Activated T-cell treated with anti-CD3 and anti-CD28 coated beads, Interleukin-2, amount 50 U/mL, for 24 hours (primary cell): ENCODE results near the gene CPD.
"Not testable (repeated sequence)": the region's sequence is repeated elsewhere in the genome, so short reads cannot be mapped to it uniquely, and the experiment has no call there.

Source experiments
- DNase-seq: peaks from one replicate; pipeline ENCODE4 v3.0.0-alpha.2; 2020
- H3K27ac Mint-ChIP-seq: 2 replicates; pipeline ENCODE4 v1.8.0; 2020; ENCODE audit warnings: mild to moderate bottlenecking, mixed read lengths
- H3K27me3 Mint-ChIP-seq: 2 replicates; pipeline ENCODE4 v1.8.0; 2020; ENCODE audit warnings: mixed read lengths
- H3K36me3 Mint-ChIP-seq: 2 replicates; pipeline ENCODE4 v1.8.0; 2020; ENCODE audit warnings: low read depth, mixed read lengths
- H3K4me1 Mint-ChIP-seq: 2 replicates; pipeline ENCODE4 v1.8.0; 2020; ENCODE audit warnings: low read depth, mixed read lengths
- H3K4me3 Mint-ChIP-seq: 2 replicates; pipeline ENCODE4 v1.8.0; 2020; ENCODE audit warnings: mild to moderate bottlenecking, moderate library complexity, mixed read lengths
- H3K9me3 Mint-ChIP-seq: 2 replicates; pipeline ENCODE4 v1.8.0; 2020; ENCODE audit warnings: mixed read lengths

The CPD gene

DNA sequence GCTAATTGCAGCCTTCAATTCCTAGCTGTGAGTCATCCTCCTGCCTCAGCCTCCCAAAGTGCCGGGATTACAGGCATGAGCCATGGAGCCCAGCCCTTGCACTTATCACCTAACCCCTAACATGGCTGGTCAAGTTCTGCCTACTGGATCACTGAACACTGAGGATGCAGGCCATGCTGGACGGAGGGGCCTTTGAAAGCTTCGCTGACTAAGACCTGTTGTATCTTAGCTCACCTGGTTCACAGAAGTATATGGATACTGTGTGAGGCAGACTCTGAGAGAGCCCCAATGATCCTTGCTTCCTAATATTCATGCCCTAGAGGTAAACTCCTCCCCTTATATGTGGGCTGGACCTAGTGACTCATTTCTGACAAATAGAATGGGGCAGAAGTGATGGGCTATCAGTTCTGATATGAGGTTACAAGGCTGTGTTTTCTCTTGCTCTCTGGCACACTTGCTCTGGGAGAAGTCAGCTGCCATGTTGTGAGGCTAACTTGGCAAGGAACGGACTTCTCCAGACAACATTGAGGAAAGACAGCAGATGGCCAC is 33.1 kb upstream of the CPD start:
- peak; percentile 42 for DNase-seq
- peaks cover 33% of the 10 kb centered on the region for H3K4me1 Mint-ChIP-seq
- no peaks in the 10 kb centered on the region for H3K9me3 Mint-ChIP-seq
- no peaks in the 10 kb centered on the region for H3K36me3 Mint-ChIP-seq
- H3K4me3 Mint-ChIP-seq = peak overlapping the region; percentile 11
- H3K27ac Mint-ChIP-seq = peak overlapping the region; percentile 85
- H3K27me3 Mint-ChIP-seq = no peaks in the 10 kb centered on the region

GRCh38 chr17:30346221-30346795 is 32.4 kb upstream of the CPD start:
- Mint-ChIP-seq H3K9me3 (no peaks in the 10 kb centered on the region), H3K36me3 (no peaks in the 10 kb centered on the region), H3K27me3 (no peaks in the 10 kb centered on the region), H3K27ac (peak overlapping the region; percentile 85), H3K4me3 (peak overlapping the region; percentile 11), H3K4me1 (peaks cover 28% of the 10 kb centered on the region)
- no peak for DNase-seq

DNA sequence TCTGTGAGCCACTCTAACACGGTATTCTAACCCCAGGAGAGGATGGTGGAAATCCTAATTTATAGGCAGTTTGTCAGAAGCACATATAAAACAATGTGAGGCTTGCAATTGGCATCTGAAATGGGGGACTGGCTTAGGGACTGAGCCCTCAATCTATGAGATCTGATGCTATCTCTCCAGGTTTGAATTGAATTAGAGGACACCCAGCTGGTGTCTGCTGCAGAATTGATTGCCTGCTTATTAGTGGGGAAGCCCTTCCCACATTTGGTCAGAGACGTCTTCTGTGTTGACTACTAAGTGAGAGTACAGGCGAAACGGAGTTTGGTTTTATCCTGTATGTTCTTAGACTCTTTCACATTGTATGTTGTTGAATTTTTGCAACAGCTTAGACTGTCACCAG is 31.2 kb upstream of the CPD start:
- Mint-ChIP-seq H3K36me3 (no peaks in the 10 kb centered on the region), H3K27me3 (no peaks in the 10 kb centered on the region), H3K27ac (no peak overlapping the region), H3K9me3 (no peaks in the 10 kb centered on the region), H3K4me1 (peaks cover 29% of the 10 kb centered on the region), H3K4me3 (no peak overlapping the region)
- DNase-seq = no peak

GRCh38 chr17:30349252-30349651 is 29.5 kb upstream of the CPD start:
- Mint-ChIP-seq H3K4me1 (peaks cover 29% of the 10 kb centered on the region), H3K36me3 (no peaks in the 10 kb centered on the region), H3K9me3 (no peaks in the 10 kb centered on the region), H3K27me3 (no peaks in the 10 kb centered on the region), H3K27ac (no peak overlapping the region), H3K4me3 (no peak overlapping the region)
- no peak for DNase-seq

- peaks cover 23% of the 10 kb centered on the region for H3K4me1 Mint-ChIP-seq
- H3K27ac Mint-ChIP-seq, DNase-seq, H3K4me3 Mint-ChIP-seq, H3K36me3 Mint-ChIP-seq, H3K27me3 Mint-ChIP-seq, H3K9me3 Mint-ChIP-seq: not testable (repeated sequence)
Measured at GRCh38 chr17:30351263-30351662, 27.5 kb upstream of the CPD start.

- H3K9me3 Mint-ChIP-seq = no peaks in the 10 kb centered on the region
- DNase-seq = no peak
- H3K4me3 Mint-ChIP-seq = no peak overlapping the region
- H3K27me3 Mint-ChIP-seq = no peaks in the 10 kb centered on the region
- peaks cover 22% of the 10 kb centered on the region for H3K4me1 Mint-ChIP-seq
- H3K27ac Mint-ChIP-seq = no peak overlapping the region
- H3K36me3 Mint-ChIP-seq = no peaks in the 10 kb centered on the region
Measured at GRCh38 chr17:30351735-30352134, 27.0 kb upstream of the CPD start.

DNA sequence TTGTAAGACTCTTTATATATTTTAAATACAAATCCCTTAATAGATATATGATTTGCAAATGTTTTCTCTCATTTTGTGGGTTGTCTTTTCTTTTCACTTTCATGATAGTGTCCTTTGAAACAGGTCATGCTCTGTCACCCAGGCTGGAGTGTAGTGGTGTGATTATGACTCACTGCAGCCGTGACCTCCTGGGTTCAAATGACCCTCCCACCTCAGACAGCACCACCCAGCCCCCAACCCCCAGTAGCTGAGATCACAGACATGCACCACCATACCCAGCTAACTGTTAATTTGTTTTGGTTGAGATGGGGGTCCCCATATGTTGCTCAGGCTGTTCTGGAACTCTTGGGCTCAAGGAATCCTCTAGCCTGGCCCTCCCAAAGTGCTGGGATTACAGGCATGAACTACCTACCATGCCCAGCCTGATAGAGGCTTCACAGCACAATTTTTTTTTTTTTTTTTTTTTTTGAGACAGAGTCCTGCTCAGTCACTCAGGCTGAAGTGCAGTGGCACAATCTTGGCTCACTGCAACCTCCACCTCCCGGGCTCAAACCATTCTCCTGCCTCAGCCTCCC is 26.4 kb upstream of the CPD start:
- Mint-ChIP-seq H3K9me3 (no peaks in the 10 kb centered on the region), H3K27ac (no peak overlapping the region), H3K4me1 (peaks cover 20% of the 10 kb centered on the region), H3K4me3 (no peak overlapping the region), H3K36me3 (no peaks in the 10 kb centered on the region), H3K27me3 (no peaks in the 10 kb centered on the region)
- DNase-seq = no peak

- Mint-ChIP-seq H3K4me3 (no peak overlapping the region), H3K4me1 (peaks cover 20% of the 10 kb centered on the region), H3K36me3 (no peaks in the 10 kb centered on the region), H3K9me3 (no peaks in the 10 kb centered on the region), H3K27me3 (no peaks in the 10 kb centered on the region), H3K27ac (peak overlapping the region; percentile 1)
- no peak for DNase-seq
Measured at GRCh38 chr17:30354701-30355100, 24.0 kb upstream of the CPD start.

GRCh38 chr17:30357476-30357875 is 21.3 kb upstream of the CPD start:
- Mint-ChIP-seq H3K4me1 (peaks cover 17% of the 10 kb centered on the region), H3K36me3 (peaks cover 4% of the 10 kb centered on the region), H3K27ac (no peak overlapping the region), H3K4me3 (no peak overlapping the region), H3K27me3 (no peaks in the 10 kb centered on the region), H3K9me3 (peaks cover 12% of the 10 kb centered on the region)
- no peak for DNase-seq

GRCh38 chr17:30358055-30358760 is 20.5 kb upstream of the CPD start:
- Mint-ChIP-seq H3K4me3 (no peak overlapping the region), H3K27me3 (no peaks in the 10 kb centered on the region), H3K4me1 (peaks cover 22% of the 10 kb centered on the region), H3K36me3 (peaks cover 7% of the 10 kb centered on the region), H3K9me3 (peaks cover 15% of the 10 kb centered on the region), H3K27ac (no peak overlapping the region)
- DNase-seq = no peak

DNA sequence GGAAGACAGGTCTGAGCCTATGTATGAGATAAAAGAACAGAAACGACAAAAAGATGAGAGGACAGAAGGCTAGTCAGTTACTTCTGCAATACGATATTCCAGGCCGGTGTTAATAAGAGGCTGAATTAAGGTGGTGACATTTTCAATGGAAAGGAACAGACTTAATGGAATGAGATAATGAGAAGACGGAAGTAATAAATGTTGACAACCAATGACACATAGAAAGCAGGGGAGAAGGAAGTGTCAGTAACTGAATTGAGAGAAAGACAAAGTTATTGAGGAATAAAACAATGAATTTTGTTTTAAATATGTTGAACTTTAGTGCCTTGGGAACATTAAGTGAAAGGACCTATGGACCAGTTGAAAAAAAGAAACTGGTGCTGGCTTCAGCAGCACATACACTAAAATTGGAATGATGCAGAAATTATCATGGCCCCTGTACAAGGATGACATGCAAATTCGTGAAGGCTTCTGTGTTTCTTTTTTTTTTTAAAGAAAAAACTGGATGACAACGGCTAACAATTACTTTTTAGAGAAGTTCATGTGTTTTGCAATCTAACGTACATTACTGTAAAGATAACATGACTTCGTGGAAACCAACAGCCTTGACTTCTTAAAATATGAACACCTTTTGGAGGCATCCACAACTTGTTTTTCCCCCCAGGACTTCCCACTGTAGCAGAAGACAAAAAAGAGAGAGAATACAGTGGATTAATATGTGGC is 18.5 kb upstream of the CPD start:
- no peak overlapping the region for H3K27ac Mint-ChIP-seq
- no peak for DNase-seq
- peaks cover 10% of the 10 kb centered on the region for H3K36me3 Mint-ChIP-seq
- H3K4me1 Mint-ChIP-seq = peaks cover 28% of the 10 kb centered on the region
- no peaks in the 10 kb centered on the region for H3K27me3 Mint-ChIP-seq
- H3K9me3 Mint-ChIP-seq = peaks cover 15% of the 10 kb centered on the region
- no peak overlapping the region for H3K4me3 Mint-ChIP-seq

GRCh38 chr17:30361766-30362279 is 16.9 kb upstream of the CPD start:
- DNase-seq = no peak
- no peak overlapping the region for H3K27ac Mint-ChIP-seq
- no peaks in the 10 kb centered on the region for H3K27me3 Mint-ChIP-seq
- H3K4me1 Mint-ChIP-seq = peaks cover 36% of the 10 kb centered on the region
- peaks cover 13% of the 10 kb centered on the region for H3K36me3 Mint-ChIP-seq
- H3K9me3 Mint-ChIP-seq = peaks cover 20% of the 10 kb centered on the region
- H3K4me3 Mint-ChIP-seq = no peak overlapping the region

- Mint-ChIP-seq H3K27me3 (no peaks in the 10 kb centered on the region), H3K4me1 (peaks cover 45% of the 10 kb centered on the region), H3K27ac (peak overlapping the region; percentile 93), H3K4me3 (peak overlapping the region; percentile 21), H3K9me3 (peaks cover 20% of the 10 kb centered on the region), H3K36me3 (peaks cover 13% of the 10 kb centered on the region)
- peak; percentile 78 for DNase-seq
Measured at GRCh38 chr17:30363715-30364202, 15.0 kb upstream of the CPD start.

- no peak overlapping the region for H3K4me3 Mint-ChIP-seq
- peaks cover 10% of the 10 kb centered on the region for H3K36me3 Mint-ChIP-seq
- H3K9me3 Mint-ChIP-seq = peaks cover 11% of the 10 kb centered on the region
- H3K27ac Mint-ChIP-seq = no peak overlapping the region
- DNase-seq = no peak
- no peaks in the 10 kb centered on the region for H3K27me3 Mint-ChIP-seq
- peaks cover 71% of the 10 kb centered on the region for H3K4me1 Mint-ChIP-seq
Measured at GRCh38 chr17:30366536-30366935, 12.2 kb upstream of the CPD start.
